AG09309 (cell line): ENCODE results near the gene CHTF18.
"Not testable (repeated sequence)": the region's sequence is repeated elsewhere in the genome, so short reads cannot be mapped to it uniquely, and the experiment has no call there.

Source experiments
- DNase-seq: peaks from one replicate; pipeline ENCODE4 v3.0.0-alpha.2; 2010; ENCODE audit warnings: low read depth
- H3K4me3 ChIP-seq: 2 replicates; pipeline ENCODE4 v1.5.1; 2011; ENCODE audit warnings: mild to moderate bottlenecking, low read depth, low read length, moderate library complexity; ENCODE audit not compliant: control insufficient read depth
- TF ChIP-seq, protein P1 (sequence below): IDR thresholded peaks from 2 replicates; pipeline ENCODE4 v1.5.1; 2011; ENCODE audit warnings: mild to moderate bottlenecking, low read depth, low read length, inconsistent platforms; ENCODE audit not compliant: insufficient read depth, control insufficient read depth; ENCODE audit errors: missing control alignments

The CHTF18 gene

DNA sequence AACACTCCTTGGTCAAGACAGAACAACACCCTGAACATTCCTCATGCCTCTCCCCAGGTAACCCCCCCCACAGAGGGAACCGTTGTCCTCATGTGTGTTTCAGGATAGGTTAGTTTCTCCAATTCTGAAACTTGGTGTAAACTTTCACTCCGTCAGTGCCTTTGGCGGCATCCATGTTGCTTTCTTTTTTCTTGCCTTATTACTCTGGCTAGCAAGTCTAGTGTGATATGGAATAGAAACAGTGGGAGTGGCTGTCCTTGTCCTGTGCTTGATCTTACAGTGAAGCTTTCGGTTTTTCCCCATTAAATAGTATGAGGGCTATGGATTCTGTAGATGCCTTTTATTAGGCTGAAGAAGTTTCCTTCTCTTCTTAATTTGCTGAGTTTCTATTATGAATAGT is 47.8 kb downstream of the CHTF18 start:
- no peak overlapping the region for H3K4me3 ChIP-seq
- TF ChIP-seq, protein P1, sequence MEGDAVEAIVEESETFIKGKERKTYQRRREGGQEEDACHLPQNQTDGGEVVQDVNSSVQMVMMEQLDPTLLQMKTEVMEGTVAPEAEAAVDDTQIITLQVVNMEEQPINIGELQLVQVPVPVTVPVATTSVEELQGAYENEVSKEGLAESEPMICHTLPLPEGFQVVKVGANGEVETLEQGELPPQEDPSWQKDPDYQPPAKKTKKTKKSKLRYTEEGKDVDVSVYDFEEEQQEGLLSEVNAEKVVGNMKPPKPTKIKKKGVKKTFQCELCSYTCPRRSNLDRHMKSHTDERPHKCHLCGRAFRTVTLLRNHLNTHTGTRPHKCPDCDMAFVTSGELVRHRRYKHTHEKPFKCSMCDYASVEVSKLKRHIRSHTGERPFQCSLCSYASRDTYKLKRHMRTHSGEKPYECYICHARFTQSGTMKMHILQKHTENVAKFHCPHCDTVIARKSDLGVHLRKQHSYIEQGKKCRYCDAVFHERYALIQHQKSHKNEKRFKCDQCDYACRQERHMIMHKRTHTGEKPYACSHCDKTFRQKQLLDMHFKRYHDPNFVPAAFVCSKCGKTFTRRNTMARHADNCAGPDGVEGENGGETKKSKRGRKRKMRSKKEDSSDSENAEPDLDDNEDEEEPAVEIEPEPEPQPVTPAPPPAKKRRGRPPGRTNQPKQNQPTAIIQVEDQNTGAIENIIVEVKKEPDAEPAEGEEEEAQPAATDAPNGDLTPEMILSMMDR, result no peak
- DNase-seq, result no peak

DNA sequence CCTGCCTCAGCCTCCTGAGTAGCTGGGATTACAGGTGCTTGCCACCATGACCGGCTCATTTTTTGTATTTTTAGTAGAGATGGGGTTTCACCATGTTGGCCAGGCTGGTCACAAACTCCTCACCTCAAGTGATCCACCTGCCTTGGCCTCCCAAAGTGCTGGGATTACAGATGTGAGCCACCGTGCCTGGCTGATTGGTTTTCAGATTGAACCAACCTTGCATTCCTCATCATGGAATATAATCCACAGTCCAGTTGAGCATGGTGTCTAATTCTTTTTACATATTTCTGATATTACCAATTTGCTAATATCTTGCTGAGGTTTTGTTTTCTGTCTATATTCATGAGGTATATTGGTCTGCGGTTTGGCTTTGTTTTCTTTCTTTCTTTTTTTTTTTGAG is 48.4 kb downstream of the CHTF18 start:
- DNase-seq, H3K4me3 ChIP-seq: not testable (repeated sequence)

DNA sequence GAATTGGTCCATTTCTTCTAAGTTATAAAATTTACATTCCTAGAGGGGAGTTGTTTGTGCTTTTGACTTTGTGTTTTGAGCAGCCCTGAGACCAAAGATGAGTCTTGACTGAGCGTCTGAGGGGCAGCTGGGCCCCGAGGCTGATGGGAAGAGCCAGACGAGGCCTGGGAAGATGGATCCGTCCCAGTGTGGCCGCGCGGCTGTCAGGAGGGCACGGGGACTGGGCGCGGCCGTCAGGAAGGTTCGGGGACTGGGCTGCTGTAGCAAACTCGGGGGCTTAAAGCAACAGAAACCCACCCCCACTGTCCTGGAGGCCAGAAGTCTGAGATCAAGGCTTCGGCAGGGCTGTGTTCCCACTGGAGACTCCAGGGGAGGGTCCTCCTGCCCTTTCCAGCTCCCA is 50.3 kb downstream of the CHTF18 start:
- TF ChIP-seq, protein P1, result no peak
- DNase-seq, result no peak
- H3K4me3 ChIP-seq, result no peak overlapping the region

DNA sequence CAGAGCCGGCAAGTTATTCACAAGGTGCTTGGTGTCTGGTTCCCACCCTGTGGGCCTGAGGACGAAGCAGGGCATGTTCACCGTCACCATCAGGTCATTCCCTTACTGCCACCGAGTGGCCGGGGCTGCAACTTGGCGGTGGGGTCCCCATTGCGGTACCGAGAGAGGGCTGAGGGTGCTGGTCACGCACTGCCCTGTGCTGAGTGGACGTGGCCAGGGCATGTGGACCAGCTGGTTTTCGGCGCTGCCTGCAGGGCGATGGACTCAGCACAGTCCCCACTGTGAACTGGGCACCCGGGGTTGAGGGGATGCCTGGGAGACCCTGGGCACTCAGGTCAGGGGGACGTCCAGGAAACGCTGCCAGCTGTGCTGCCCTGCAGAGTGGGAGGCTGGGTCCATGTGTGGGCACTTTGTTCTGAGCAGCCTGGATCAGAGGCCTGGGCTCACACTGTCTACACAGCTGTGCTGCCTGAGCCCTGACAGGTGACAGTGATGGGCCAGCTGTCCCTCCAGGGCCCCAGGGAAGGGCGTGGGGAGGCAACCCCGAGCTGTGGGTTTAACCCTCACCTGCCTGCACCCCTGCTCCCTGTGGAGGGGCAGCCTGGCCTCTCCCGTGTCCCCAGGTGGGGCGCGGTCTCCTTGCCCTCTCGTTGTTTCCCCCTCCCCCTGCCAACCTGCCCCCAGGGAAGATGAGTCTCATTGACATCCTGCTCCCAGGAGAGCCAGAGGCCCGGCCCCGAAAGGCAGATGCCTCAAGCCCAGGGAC is 51.4 kb downstream of the CHTF18 start:
- H3K4me3 ChIP-seq, result no peak overlapping the region
- TF ChIP-seq, protein P1, result no peak
- no peak for DNase-seq

DNA sequence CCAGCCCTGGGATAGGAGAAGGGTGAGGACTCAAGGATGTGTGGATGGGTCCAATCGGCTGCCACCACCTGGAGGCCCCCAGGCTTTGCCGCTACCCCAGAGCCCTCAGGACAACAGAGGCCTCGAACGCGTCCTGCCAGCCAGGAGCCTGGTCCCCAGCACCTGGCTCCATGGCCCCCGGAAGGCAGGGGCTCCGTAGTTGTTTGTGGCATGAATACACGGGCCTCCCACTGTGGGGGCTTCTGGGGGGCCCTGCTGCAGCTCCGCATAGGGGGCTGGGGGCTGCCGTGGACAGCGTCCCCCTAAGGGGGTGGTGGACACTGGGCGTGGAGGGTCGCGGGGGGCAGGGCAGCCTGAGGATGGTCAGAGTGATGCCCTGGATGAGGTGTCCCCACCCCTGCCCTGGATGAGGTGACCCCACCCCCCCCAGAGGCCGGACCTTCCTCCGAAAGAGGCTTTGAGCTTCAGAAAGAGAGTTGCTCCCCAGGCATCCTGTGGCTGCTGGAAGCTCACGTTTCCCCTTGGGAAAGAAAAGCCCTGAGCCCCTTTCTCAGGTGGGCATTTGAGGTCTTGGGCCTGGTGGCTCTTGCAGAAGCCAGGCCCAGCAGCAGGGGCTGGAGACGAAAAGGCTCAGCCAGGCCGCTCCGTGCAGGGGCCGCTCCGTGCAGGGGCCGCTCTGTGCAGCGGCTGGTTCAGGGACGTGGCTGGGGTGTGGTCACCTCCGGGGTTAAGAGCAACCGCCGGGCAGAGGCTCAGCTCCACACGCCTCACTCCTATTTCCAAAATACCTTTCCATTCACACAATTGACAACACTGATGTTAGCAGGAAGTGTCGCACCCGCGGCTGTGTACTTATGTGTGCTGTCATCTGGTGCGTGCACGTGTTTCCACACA is 52.4 kb downstream of the CHTF18 start:
- no peak overlapping the region for H3K4me3 ChIP-seq
- TF ChIP-seq, protein P1, result no peak
- no peak for DNase-seq

DNA sequence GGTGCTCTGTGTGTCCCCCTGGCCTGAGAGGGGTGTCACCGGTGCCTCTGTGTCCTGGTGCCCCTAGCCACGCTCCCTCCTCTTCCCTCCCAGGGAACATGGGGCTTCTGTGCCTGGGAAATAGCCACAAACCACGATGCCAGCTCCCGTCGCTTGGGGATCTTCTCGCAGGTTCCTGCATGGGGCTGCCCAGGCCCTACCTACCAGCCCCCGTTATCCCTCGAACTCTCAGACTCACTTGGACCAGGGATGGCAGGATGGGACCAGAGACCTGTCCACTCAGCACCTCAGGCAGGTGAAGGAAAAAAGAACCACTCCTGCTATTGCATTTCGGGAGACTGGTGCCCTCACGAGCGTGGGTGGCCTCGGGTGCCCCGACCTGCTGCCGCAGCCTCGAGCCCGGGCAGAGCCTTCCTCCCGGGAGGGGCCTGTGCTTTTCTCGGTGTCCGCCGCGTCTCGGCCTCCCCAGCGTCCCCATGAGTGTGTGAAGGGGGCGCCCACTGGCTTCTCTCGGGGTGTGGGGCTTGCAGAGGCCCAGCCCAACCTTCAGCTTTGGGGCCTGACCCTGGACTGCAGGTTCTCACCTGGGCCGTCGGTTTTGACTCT is 53.1 kb downstream of the CHTF18 start:
- no peak for DNase-seq
- no peak overlapping the region for H3K4me3 ChIP-seq
- TF ChIP-seq, protein P1, result no peak
